ENCODE measurements around the gene MPO.

GRCh38 chr17:58283674-58284612 is 3.2 kb upstream of the MPO start:
- TF ChIP-seq POLR2A (IDR thresholded peaks at IDR 0.05) (no peak), CTCF (IDR thresholded peaks at IDR 0.05 in 4 of 5, conservative IDR thresholded peaks at IDR 0.05 in 1 of 5) (no peak)
